ENCODE data around the gene NVL. TPM values are rescaled to one million over a fixed set of nuclear protein-coding genes. Genes with fewer than 3 reads are reported as not detected.
A peak's percentile ranks its signal among the peaks of the same experiment; 100 is the strongest.

NVL gene
- total RNA-seq, 2 experiments from 2014 or later = 38.8 to 45.6 TPM

DNA sequence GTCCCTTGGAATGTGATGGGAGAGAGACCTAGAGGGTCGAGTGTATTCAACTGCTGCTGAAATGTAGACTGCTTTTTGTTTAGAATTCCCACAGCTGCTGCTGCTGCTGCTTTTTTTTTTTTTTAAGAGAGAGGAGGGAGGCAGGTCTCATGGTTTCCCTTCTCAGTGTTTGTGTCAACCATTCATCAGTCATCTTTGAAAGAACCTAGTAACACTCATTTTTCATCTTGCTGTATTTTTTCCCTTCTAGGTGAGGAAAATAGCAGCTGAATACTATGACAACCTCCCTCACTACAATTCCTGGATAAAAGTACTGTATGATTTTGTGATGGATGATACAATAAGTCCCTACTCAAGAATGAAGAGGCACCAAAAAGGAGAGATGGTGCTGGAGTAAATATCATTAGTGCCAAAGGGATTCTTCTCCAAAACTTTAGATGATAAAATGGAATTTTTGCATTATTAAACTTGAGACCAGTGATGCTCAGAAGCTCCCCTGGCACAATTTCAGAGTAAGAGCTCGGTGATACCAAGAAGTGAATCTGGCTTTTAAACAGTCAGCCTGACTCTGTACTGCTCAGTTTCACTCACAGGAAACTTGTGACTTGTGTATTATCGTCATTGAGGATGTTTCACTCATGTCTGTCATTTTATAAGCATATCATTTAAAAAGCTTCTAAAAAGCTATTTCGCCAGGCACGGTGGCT, 137.7 kb downstream of the NVL start:
- Mint-ChIP-seq H3K36me3 (ENCODE audit: low read depth) (peaks cover 54% of the 10 kb centered on the region), H3K4me3 (peak overlapping the region; percentile 14), H3K27me3 (no peaks in the 10 kb centered on the region), H3K4me1 (peaks cover 56% of the 10 kb centered on the region), H3K9me3 (no peaks in the 10 kb centered on the region), H3K27ac (peak overlapping the region; percentile 80)
- DNase-seq = peak; percentile 29
- ChIA-PET CTCF (interaction anchor here (0.6 to 2.1 kb wide), 5 partner anchors 8 to 250 kb away, joined by 3 to 16 read pairs (median 4); partner anchors contain the start of gene DEGS1), POLR2A (interaction anchor here (0.6 to 2.4 kb wide), 10 partner anchors 9 to 346 kb away, joined by 3 to 41 read pairs (median 3); partner anchors contain the start of genes DEGS1, TP53BP2 and WDR26)

DNA sequence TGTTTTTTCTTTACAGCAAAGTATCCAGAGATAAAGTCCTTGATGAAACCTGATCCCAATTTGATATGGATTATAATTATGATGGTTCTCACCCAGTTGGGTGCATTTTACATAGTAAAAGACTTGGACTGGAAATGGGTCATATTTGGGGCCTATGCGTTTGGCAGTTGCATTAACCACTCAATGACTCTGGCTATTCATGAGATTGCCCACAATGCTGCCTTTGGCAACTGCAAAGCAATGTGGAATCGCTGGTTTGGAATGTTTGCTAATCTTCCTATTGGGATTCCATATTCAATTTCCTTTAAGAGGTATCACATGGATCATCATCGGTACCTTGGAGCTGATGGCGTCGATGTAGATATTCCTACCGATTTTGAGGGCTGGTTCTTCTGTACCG, 140.4 kb downstream of the NVL start:
- no peak overlapping the region for H3K27ac Mint-ChIP-seq
- peaks cover 69% of the 10 kb centered on the region for H3K36me3 Mint-ChIP-seq (ENCODE audit: low read depth)
- peaks cover 72% of the 10 kb centered on the region for H3K4me1 Mint-ChIP-seq
- CTCF ChIA-PET = no interaction called here
- POLR2A ChIA-PET = no interaction called here
- no peaks in the 10 kb centered on the region for H3K9me3 Mint-ChIP-seq
- H3K27me3 Mint-ChIP-seq = no peaks in the 10 kb centered on the region
- no peak overlapping the region for H3K4me3 Mint-ChIP-seq
- no peak for DNase-seq

DNA sequence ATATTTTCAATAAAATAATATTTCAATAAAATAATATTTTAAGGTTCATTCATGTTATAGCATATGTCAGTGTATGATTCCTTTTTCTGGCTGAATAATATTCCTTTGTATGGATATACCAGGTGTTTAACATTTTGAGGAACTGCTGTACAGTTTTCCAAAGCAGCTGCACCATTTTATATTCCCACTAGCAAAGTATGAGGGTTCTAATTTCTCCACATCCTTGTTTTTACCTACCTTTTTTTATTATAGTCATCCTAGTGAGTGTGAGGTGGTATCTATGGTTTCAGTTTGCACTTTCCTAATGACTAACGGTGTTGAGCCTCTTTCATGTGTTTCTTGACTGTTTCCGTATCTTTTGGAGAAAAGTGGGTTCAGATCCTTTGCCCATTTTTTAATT, 141.7 kb downstream of the NVL start:
- Mint-ChIP-seq H3K9me3 (no peaks in the 10 kb centered on the region), H3K4me3 (peak overlapping the region; percentile 38), H3K4me1 (peaks cover 69% of the 10 kb centered on the region), H3K27ac (peak overlapping the region; percentile 61), H3K27me3 (no peaks in the 10 kb centered on the region), H3K36me3 (ENCODE audit: low read depth) (peaks cover 67% of the 10 kb centered on the region)
- ChIA-PET CTCF (no interaction called here), POLR2A (interaction anchor here (0.5 kb wide), 1 partner anchor 8 kb away, joined by 3 read pairs; no protein-coding TSS in a partner anchor)
- DNase-seq = no peak

DNA sequence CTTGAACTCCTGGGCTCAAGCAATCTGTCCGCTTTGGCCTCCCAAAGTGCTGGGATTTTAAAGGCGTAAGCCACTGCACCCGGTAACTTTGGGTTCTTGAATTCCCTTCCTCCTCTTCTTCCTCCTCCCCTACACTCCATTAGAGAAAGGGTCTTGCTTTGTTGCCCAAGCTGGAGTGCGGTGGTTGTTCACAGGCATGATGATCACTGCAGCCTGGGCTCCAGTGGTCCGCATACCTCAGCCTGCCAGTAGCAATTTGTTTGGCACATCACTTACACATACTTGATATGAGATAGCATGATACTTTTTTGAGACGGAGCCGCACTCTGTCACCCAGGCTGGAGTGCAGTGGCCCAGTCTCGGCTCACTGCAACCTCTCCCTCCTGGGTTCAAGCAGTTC, 144.8 kb downstream of the NVL start:
- Mint-ChIP-seq H3K27me3 (no peaks in the 10 kb centered on the region), H3K36me3 (ENCODE audit: low read depth) (peaks cover 50% of the 10 kb centered on the region), H3K4me3 (peak overlapping the region; percentile 93), H3K9me3 (no peaks in the 10 kb centered on the region), H3K27ac (peak overlapping the region; percentile 70), H3K4me1 (peaks cover 65% of the 10 kb centered on the region)
- ChIA-PET POLR2A (interaction anchor here (1.1 to 4.5 kb wide), 3 partner anchors 15 to 313 kb away, joined by 3 to 48 read pairs (median 4); no protein-coding TSS in a partner anchor), CTCF (interaction anchor here (3.3 kb wide), 1 partner anchor 8 kb away, joined by 16 read pairs; no protein-coding TSS in a partner anchor)
- DNase-seq = no peak

DNA sequence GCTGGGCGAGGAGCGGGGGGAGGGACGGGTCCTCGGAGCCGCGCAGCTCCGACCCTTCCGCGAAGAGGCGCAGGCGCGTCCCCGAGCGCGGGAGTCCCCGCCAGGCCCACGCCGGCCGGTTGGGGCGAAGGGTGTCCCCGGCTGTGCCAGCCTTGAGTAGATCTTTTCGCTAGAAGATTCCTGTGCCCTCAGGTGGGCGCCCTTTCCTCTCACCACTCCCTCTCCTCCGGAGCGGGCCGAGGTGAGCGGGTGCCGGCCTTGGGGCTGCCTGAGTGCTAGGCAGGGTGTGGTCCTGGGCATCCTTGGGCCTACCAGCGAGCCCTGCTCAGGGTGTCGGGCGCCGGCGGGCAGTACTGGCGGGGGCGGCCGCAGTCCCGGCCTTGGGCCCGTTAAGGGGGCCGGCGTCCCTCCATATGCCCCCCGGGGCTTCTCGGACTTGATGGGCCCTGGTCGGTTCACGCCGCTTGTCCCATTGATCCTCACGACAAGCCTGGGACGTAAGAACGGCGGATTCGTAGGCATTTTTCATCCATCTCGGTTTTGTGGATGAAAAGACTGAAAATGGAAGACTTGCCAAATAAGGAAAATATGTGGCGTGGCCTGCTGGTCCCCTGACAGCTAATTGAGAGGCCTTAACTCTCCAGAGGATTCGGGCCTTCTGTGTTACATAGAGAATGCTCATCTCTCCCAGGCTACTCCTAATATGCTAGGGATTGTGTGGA, 146.2 kb downstream of the NVL start:
- POLR2A ChIA-PET = interaction anchor here (0.7 to 4.5 kb wide), 23 partner anchors 9 to 337 kb away, joined by 3 to 48 read pairs (median 4); partner anchors contain the start of genes FBXO28, NVL and WDR26
- peak overlapping the region; percentile 93 for H3K4me3 Mint-ChIP-seq
- peaks cover 55% of the 10 kb centered on the region for H3K4me1 Mint-ChIP-seq
- peak overlapping the region; percentile 83 for H3K27ac Mint-ChIP-seq
- H3K9me3 Mint-ChIP-seq = no peaks in the 10 kb centered on the region
- no peaks in the 10 kb centered on the region for H3K27me3 Mint-ChIP-seq
- CTCF ChIA-PET = interaction anchor here (0.9 to 3.3 kb wide), 3 partner anchors 9 to 273 kb away, joined by 3 to 16 read pairs (median 5); partner anchors contain the start of gene FBXO28
- H3K36me3 Mint-ChIP-seq (ENCODE audit: low read depth) = peaks cover 40% of the 10 kb centered on the region
- peak; percentile 65 for DNase-seq

DNA sequence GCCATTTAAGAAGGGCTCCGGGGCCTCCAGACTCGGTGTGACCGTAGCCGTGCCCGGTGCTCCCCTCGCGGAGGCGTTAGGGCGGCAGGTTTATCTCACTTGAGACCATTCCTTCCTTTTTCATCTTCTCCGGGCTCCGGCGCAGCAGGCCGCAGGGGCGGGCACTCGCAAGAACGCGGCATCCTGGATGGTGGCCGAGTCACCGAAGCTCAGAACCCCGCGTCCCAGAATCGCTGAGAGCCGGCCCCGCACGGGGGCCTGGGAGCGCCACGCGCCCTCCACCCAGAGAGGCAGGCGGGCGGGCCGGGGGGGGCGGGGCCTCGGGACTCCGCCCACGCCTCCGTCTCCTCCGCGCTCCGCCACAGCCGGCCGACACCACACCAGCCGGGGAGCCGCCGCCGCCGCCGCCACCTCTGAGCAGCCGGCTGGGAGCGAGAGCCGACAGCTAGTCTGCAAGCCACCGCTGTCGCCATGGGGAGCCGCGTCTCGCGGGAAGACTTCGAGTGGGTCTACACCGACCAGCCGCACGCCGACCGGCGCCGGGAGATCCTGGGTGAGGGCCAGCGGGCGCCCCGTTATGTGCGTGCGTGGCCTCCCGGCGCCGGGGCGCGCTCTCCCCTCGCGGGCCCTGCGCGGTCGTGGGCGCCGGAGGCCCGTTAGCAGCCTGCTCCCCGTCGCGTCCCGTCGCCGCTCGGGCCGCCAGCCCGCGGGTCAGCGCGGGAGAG, 146.9 kb downstream of the NVL start, which contains the start of gene DEGS1:
Gene DEGS1 (plus strand): TSS at position 375 of the 725 bp plus-strand sequence. CDS start 97 bp downstream, at position 472.
- Mint-ChIP-seq H3K27ac (peak within 1 kb of the TSS; percentile 90), H3K4me3 (peak within 1 kb of the TSS; percentile 93), H3K4me1 (peaks cover 49% of the 10 kb centered on the region), H3K36me3 (ENCODE audit: low read depth) (peaks cover 34% of the 10 kb centered on the region), H3K9me3 (no peaks in the 10 kb centered on the region), H3K27me3 (no peaks in the 10 kb centered on the region)
- peak; percentile 88 for DNase-seq
- ChIA-PET CTCF (interaction anchor here (0.8 to 3.3 kb wide), 7 partner anchors 10 to 274 kb away, joined by 3 to 16 read pairs (median 3); partner anchors contain the start of genes FBXO28 and NVL), POLR2A (interaction anchor here (0.7 to 4.5 kb wide), 35 partner anchors 8 to 466 kb away, joined by 3 to 48 read pairs (median 4); partner anchors contain the start of genes FBXO28, NVL and WDR26)

DNA sequence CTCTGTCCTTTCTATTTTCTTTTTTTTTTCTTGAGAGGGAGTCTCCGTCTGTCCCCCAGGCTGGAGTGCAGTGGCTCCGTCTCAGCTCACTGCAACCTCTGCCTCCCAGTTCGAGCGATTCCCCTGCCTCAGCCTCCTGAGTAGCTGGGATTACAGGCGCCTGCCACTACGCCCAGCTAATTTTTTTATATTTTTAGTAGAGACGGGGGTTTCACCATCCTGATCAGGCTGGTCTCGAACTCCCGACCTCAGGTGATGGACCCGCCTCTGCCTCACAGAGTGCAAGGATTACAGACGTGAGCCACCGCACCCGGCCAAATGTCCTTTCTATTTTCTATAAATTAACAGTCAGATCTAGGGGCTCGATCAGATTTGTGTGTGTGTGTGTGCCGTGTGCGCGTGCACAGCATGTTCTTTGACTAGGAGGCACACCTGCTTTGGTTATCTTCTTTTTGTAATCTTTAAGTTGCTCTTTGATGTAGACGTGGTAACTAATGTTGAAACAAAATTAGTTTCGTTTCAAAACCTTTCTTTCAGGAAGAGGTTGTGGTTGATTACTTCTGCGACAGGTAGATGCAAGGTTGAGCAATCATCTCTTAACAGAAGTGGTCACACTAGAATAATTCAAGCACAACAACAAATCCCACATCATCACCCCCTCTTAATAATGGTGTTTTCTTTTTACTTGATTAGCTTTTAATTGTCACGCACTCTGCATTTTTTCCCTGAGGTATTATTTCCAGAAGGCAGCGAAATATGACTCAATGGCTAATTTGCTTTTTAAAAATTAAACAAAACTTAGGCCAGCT, 147.7 kb downstream of the NVL start:
- peak overlapping the region; percentile 90 for H3K27ac Mint-ChIP-seq
- H3K4me1 Mint-ChIP-seq = peaks cover 44% of the 10 kb centered on the region
- H3K9me3 Mint-ChIP-seq = no peaks in the 10 kb centered on the region
- peak; percentile 59 for DNase-seq
- POLR2A ChIA-PET = interaction anchor here (0.7 to 4.5 kb wide), 33 partner anchors 9 to 466 kb away, joined by 3 to 48 read pairs (median 4); partner anchors contain the start of genes FBXO28, NVL and WDR26
- CTCF ChIA-PET = interaction anchor here (0.8 to 3.3 kb wide), 8 partner anchors 11 to 275 kb away, joined by 3 to 16 read pairs (median 3); partner anchors contain the start of genes FBXO28 and NVL
- peaks cover 31% of the 10 kb centered on the region for H3K36me3 Mint-ChIP-seq (ENCODE audit: low read depth)
- no peaks in the 10 kb centered on the region for H3K27me3 Mint-ChIP-seq
- peak overlapping the region; percentile 72 for H3K4me3 Mint-ChIP-seq

DNA sequence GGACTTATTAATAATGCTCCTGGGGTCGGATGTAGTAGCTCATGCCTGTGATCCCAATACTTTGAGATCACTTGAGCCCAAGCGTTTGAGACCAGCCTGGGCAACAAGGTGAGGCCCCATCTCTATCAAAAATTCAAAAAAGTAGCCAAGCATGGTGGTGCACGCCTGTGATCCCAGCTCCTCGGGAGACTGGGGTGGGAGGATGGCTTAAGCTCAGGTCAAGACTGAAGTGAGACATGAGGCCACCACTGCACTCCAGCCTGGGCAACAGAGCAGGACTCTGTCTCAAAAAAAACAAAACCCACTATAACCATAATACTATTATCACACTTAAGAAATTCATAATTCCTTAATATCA, 148.5 kb downstream of the NVL start:
- CTCF ChIA-PET = interaction anchor here (0.8 kb wide), 1 partner anchor 29 kb away, joined by 6 read pairs; no protein-coding TSS in a partner anchor

DNA sequence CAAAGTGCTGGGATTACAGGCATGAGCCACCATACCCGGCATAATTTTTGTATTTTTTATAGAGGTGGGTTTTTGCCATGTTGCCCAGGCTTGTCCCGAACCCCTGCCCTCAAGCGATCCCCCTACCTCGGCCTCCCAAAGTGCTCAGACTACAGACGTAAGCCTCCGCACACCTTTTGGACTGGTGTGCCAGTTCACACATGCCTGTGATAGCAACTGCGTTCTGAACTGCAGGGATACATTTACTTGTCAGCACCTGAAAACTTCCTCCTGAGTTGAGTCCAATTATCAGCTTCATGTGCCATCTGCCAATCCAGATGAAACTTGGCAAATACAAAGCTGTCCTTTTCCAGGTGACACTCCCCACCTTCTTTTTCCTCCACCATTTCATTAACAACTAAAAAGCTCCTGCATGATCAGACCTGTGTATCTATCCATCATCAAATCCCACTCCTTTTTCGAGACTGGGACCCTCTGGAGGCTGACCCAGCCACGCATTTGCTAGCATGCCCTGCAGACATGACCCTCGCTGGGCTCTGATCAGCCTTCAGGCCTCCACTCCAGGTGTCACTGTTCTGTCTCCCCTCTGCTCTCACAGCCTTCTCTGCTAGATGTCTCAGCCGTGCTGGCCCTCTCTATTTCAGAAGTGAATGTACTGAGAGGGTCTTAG, 149.1 kb downstream of the NVL start:
- H3K27ac Mint-ChIP-seq = peak overlapping the region; percentile 90
- H3K4me1 Mint-ChIP-seq = peaks cover 33% of the 10 kb centered on the region
- H3K27me3 Mint-ChIP-seq = no peaks in the 10 kb centered on the region
- ChIA-PET CTCF (interaction anchor here (0.8 kb wide), 1 partner anchor 28 kb away, joined by 6 read pairs; no protein-coding TSS in a partner anchor), POLR2A (interaction anchor here (3.0 to 4.5 kb wide), 2 partner anchors 11 to 12 kb away, joined by 41 to 48 read pairs; no protein-coding TSS in a partner anchor)
- H3K9me3 Mint-ChIP-seq = no peaks in the 10 kb centered on the region
- peaks cover 21% of the 10 kb centered on the region for H3K36me3 Mint-ChIP-seq (ENCODE audit: low read depth)
- H3K4me3 Mint-ChIP-seq = no peak overlapping the region
- no peak for DNase-seq

More for the DNA sequence above, 148.5 kb downstream of the NVL start:
- Mint-ChIP-seq H3K9me3 (no peaks in the 10 kb centered on the region), H3K36me3 (ENCODE audit: low read depth) (peaks cover 25% of the 10 kb centered on the region), H3K27ac (peak overlapping the region; percentile 90), H3K4me3 (peak overlapping the region; percentile 72), H3K27me3 (no peaks in the 10 kb centered on the region), H3K4me1 (peaks cover 38% of the 10 kb centered on the region)
- POLR2A ChIA-PET = interaction anchor here (1.2 to 4.5 kb wide), 12 partner anchors 8 to 250 kb away, joined by 3 to 48 read pairs (median 8); partner anchors contain the start of gene NVL
- DNase-seq = no peak

DNA sequence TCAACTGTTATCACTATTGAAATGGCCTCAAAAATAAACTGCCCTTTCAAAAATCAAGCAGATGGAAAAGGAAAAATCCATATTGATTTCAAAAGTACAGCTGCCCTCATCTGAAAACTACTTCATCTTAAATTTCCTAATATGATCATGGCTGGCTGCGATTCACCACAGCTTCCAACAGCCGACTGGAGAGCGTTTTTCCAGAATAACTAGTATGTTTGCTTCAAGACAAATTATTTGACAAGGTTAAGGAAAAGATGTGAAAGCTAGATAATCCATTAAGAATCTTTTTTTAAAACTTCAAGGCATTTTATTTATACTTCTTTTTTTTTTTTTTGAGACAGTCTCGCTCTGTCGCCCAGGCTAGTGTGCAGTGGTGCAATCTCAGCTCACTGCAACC, 151.1 kb downstream of the NVL start:
- Mint-ChIP-seq H3K27me3 (no peaks in the 10 kb centered on the region), H3K4me3 (no peak overlapping the region), H3K36me3 (ENCODE audit: low read depth) (peaks cover under 1% of the 10 kb centered on the region), H3K27ac (no peak overlapping the region), H3K9me3 (no peaks in the 10 kb centered on the region), H3K4me1 (peaks cover 15% of the 10 kb centered on the region)
- ChIA-PET POLR2A (interaction anchor here (1.4 to 2.0 kb wide), 2 partner anchors 9 to 67 kb away, joined by 3 to 9 read pairs; no protein-coding TSS in a partner anchor), CTCF (interaction anchor here (0.6 to 2.5 kb wide), 3 partner anchors 9 to 280 kb away, joined by 3 to 10 read pairs (median 6); no protein-coding TSS in a partner anchor)
- no peak for DNase-seq

Measured in activated CD4-positive, alpha-beta memory T cell treated with anti-CD3 and anti-CD28 coated beads, Interleukin-2, amount 10 ng/mL, durations not matched to agents 7 days and 5 days (primary cell).